Measurements from ENCODE around the gene INAFM2.
A peak's percentile ranks its signal among the peaks of the same experiment; 100 is the strongest.

INAFM2 gene

GRCh38 chr15:40323239-40323952, at the start of gene INAFM2:
INAFM2 (plus strand) TSS chr15:40323692; CDS start chr15:40324056, 364 bp downstream.
- peak; percentile 79 to 88 (median 83) for DNase-seq

- peak; percentile 70 to 85 (median 78) for DNase-seq
Observed at GRCh38 chr15:40274350-40275274, 48.9 kb upstream of the INAFM2 start.

DNA sequence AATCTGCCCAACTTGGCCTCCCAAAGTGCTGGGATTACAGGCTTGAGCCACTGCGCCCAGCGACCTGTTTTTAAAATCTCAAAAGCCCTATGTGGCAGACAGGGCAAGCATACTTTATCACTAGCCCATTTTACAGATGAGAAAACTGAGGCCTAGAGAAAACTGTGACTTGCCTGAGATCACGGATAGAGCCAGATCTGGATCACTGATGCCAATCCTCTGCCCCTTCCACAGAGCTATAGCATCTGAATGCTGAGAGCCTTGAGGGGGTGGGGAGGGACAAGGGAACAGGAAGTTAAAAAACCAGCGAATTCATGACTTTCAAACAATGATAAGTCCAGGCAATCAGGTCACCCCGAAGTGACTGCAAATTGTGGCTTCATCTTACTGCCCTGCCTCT, 48.0 kb upstream of the INAFM2 start:
- DNase-seq: no peak

GRCh38 chr15:40275954-40276353, 47.5 kb upstream of the INAFM2 start:
- no peak for DNase-seq

DNA sequence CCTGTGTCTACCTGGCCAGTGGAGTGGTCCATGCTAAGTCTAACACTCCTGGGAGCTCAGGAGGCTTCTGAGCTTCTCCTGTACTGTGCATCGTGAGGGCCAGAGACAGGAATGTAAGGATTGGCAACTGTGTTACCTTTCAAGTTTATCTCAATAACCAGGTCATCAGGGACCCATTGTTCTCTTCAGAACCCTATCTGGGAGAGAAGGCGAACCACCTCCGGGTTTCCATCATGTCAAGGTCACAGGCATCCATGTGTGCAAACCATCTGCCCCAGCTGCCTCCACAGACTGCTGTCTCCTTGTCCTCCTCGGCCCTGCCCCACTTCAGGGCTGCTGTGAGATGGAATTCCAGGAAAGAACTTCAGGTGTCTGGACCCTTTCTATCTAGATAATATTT, 46.6 kb upstream of the INAFM2 start:
- no peak for DNase-seq

DNA sequence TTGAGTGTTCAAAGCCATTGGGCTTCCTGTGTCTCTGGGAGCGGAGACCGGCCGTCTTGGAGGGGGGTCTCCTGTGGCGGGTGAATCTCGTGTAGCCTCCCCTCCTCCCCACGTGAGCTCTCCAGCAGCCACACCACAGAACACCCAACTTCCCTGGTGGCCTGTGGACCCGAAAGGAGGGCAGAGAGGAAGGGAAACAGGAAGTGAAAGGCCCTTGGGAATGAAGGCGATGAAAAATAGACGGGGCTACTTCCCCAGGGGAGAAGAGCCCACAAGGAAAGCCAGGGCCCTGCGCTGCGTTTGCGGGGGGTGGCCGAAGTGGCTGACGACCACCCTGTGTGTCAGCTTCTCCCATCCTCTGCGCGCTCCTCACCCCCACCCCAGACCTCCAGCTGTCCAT, 46.0 kb upstream of the INAFM2 start:
- no peak for DNase-seq

DNA sequence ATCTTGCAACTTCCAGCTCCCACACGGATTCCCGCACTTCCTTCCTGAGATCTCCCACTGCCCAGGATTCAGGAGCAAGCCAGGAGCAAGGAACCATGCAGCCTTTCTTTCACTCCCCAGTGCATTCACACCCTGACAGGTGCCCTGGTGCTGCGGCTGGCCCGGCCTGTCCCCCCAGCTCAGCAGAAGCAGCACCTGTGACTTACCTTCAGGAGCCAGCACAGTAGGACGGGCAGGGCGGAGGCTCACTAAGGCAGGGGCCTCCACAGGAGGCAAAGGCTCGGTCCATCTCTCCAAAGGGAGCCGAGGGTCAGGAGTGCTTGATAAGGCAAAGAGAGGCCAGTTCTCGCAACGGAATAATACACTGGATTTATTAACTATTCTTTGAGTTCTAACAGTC, 45.5 kb upstream of the INAFM2 start:
- no peak for DNase-seq

DNA sequence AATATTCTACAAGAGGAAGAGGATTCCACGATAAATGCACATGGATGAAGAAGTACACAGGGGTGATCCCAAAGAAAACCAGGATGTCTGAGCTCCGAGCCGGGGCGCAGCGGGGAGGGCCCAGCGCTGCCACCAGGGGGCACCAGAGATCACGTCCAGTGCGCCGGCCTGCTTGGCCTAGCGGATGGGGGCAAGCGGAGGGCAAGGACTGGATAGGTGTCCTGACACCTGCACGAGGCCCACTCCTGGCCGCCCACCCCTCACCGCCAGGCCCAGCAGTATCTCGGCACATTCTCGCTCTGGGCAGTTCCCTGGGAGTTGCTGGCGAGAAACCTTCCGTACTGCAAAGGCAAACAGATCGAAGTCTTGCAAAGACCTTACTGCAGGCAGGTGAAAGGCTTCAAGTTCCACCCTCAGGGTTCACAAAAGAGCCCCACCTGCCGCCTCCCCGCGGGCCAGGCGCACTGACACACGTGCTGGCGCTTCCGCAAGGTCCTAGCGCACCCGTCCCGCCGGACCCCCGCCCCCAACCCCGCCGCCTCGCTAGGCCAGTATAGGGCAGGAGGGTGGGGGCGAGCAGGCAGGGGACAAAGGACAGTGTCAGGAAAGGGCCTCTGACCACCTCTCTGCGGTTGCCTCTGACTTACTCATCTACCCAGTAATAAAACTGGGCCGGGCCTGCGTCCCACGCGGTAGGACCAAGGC, 43.9 kb upstream of the INAFM2 start:
- peak; percentile 43 to 66 (median 56) for DNase-seq

DNA sequence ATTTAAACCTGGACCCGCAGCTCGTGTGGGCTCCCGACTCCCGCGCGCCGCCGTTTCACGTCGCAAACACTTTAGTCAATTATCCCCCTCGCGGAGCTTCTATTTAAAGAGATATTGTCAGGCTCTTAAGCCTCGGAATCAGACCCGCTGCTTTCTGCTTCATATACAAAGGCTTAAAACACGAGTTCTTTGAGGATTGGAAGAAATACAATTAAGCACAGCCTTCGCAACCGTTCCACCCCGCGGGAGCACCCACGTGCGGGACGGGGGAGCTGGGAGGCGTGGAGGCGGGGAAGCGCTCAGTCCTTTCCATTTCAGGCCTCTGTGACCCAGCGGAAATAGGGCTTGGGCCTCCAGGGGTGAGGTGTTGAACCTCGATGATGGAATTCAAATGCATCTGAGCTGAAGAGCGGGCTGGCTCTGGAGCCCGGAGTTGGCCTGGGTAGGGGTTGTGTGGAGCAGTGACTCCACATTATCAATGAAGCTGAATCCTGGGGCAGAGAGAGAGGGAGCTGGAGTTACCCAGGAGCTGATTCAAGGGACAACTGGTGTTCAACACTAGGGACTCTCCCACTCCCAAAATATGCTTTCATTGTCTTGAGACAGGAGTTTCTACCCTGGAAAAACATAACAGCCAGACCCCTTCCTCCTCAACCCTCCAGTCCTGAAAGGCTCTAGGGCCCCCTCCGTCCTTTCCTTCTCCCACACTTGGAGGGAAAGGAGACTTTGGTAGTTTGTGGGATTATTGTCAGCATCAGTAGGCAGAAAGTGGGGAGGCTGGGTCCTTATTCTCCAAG, 43.0 kb upstream of the INAFM2 start:
- no peak for DNase-seq

DNA sequence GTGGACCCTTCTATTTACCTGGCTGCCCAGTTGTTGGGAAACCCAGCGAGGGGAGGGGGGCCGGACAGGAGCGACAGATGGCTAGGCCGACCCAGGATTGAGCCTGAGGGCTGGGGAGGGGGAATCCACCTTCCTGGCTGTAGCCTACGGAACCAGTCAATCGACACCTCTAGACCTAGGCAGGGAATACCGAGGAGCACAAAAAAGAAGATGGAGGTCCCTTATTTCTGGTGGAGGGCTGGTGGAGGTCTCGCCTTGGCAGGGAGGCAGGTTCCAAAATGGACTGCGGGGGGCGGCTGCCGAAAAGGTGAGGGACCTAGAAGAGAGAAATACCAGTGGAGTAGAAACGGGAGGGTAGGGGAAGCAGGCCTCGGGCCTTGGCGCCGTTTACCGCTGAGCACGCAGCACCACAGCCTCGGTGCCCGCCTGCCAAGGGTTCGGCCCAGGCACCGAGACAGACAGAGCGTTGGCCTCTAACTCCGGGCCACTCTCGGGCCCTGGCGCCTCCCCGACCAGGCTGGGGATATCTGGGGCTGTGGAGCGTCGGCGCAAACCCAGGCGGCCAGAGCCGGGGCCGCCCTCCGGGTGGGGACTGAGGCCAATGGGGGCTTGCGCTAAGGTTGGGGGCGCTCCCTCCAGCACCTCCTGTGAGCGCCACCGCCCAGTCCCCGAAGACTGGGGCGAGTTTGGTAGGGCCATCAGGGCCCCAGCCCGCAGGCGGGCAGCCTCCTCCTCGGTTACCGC, 42.3 kb upstream of the INAFM2 start:
- no peak for DNase-seq

DNA sequence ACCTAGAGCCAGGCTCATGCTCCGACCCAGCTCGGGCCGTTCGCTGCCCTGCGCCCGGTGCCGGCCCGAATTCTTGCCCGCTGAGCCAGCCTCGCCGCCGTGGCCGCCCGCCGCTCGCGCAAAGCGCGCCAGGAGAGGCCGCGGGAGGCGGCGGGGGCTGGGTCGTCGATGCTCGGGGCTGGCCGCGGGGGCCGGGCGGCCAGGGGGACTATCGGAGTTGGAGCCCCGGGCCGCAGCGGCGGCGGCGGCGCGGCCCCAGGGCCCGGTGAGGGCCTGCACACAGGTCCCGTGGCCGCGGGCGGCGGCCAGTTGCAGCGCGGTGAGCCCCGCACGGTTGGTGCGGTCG, 41.7 kb upstream of the INAFM2 start:
- DNase-seq: no peak

DNA sequence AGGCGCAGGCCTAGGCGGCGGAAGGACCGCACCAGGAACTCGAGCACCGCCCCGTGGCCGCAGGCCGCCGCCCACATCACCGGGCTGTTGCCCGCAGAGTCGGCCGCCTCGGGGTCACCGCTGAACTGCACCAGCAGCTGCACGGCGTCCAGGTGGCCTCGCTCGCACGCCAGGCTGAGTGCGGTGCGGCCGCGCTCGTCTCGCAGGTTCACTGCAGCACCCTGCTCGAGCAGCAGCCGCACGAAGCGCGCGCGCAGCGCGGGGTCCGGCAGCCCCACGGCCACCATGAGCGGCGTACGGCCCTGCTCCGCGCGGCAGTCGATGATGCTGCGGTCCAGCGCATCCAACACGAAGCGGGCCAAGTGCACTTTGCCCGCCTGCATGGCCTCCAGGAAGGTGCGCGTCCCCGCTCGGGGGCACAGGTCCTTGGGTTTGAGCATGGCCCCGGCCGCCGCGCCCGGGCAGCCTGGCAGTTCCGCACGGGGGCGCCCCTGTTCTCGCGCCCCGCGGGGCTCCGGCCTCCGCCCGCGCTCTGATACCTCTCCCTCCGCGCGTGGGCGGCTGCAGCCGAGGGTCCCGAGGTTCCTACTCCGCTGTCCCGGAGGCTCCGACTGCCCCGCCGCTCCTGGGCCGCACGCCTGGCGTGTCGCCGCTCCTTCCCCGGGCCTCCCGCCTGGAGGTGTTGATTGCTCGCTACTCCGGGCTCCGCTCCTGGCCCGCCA, 41.2 kb upstream of the INAFM2 start:
- peak in 3 of 4 experiments; percentile 8 to 27 (median 22) for DNase-seq

DNA sequence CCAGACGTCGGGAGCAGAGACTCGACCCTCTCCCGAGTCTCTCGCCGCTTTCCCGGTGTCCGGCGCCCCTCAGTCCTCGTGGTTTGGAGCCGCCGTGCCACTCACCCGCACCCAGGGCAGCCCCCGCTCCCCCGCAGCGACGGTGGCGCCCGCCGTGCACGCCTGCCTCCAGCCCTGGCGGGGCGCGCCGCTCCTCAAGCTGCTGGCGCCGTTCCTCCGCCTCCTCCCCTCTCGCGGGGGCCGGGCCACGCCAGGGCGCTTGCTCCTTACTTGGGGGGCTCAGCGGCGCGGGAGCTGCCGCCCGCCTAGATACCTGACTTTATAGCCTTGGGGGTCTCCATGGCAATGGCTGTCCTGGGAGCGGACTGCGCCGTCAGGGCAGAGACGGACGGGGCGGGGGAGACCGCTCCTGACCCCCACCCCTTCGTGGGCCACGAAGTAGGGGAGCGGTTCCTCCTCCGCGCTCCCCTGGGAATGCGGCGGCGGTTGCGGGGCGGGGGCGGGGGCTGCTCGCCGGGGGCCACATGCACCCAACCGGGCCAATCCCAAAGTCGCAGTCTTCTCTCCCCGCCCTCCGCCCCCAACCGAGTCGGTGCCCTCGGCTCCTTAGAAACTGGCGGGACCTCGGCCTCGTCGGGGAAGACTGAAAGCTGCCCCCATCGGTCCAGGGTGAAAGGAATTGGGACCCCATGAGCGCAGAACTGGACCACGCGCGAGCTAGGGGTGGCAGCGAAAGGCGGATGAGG, 40.5 kb upstream of the INAFM2 start, which contains the start of gene ANKRD63:
ANKRD63 (minus strand) TSS at position 196 of the 746 bp plus-strand sequence. CDS start 478 bp downstream, outside the sequence.
- DNase-seq: no peak

GRCh38 chr15:40283615-40284300, 39.7 kb upstream of the INAFM2 start:
- no peak for DNase-seq

- DNase-seq: no peak
Observed at GRCh38 chr15:40285151-40285550, 38.3 kb upstream of the INAFM2 start.

DNA sequence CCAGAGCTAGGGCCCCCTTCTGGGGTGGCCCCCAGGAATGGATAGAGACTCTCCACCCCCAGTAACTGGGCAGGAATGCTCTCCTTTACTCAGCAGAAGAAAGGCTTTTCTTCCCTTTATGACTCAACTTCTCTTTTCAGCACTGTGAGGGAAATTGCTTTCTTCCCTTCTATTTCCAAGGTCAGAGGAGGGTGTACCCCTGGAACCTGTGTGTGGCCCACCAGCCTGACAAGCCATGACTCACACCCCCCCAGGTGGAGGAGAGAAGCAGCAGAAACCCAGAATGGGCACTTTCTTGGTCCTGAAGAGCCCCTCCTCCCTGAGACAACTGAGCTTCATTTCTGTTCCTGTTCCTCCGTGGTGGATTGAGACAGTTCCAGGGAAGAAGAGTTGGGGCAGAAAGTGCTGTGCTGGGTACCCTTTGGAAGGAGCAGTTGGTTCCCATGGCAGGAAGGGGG, 37.9 kb upstream of the INAFM2 start:
- DNase-seq: no peak

GRCh38 chr15:40286061-40286532, 37.4 kb upstream of the INAFM2 start:
- DNase-seq: no peak

- no peak for DNase-seq
Observed at GRCh38 chr15:40286794-40287193, 36.7 kb upstream of the INAFM2 start.

- DNase-seq: no peak
Observed at GRCh38 chr15:40287505-40287904, 36.0 kb upstream of the INAFM2 start.
